GM18858 (cell line): ENCODE measurements around the gene NHSL1.

ENCODE experiments used
- ATAC-seq: cut with Tn5 transposase; IDR thresholded peaks from one replicate; pipeline ENCODE4 v1.9.1; 2021; ENCODE audit not compliant: unreplicated experiment

Gene NHSL1

DNA sequence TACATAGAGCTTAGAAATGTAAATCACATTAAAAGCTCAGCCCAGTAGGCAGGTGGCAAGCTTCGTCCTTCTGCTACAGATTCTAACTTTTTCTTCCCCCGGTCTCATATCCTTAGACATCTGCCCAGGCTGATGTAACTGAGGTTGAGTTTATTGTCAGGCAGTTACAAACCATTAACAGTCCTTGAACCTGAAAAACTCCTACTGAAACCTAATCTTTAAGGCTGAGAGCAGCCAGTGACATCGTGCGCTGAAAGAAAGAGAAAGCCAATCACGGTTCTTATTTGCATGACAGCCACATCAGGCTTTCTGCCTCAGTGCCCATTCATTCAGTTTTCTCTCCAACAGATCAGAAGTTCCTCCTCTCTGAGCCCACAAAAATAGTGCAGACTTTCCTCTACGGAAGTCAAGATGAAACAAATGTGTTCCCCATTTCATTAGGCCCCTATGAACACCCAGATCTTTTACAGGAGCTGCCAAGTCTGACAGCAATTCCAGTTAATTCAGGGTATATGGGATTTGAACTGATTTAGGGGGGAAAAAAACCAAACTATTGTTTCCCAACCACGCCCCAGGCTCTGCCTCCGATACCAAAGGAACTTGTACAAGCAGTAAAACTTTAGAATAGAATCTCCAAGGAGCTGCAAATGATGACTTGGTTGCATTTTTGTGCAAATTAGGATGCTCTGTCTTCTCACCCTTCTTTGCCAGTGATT is at the start of gene NHSL1:
NHSL1 (minus strand) TSS at position 192 of the 716 bp plus-strand sequence. CDS start 204 bp downstream, outside the sequence.
- ATAC-seq, result peak; percentile 98

- no peak for ATAC-seq
Observed at GRCh38 chr6:138546733-138547185, 47.5 kb upstream of the NHSL1 start.

DNA sequence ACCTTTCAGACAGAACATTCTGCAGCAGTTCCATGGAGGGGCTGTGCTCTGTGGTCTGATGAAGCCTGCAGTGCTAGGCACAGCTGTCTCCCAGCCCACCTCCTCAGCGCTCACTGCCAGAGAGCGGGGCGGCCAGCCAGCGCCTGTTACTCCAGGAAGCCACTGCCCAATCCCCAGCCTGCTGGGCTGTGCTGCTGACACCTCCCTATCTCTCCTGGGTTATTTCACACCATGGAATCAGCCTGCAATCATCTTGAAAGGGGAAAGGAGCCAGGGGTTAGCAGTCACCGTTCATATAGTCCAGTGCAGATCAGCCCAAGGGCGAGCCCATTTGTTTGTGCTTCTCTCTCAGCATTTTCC is 46.3 kb upstream of the NHSL1 start:
- ATAC-seq, result no peak

GRCh38 chr6:138544501-138544900 is 45.2 kb upstream of the NHSL1 start:
- ATAC-seq, result no peak

DNA sequence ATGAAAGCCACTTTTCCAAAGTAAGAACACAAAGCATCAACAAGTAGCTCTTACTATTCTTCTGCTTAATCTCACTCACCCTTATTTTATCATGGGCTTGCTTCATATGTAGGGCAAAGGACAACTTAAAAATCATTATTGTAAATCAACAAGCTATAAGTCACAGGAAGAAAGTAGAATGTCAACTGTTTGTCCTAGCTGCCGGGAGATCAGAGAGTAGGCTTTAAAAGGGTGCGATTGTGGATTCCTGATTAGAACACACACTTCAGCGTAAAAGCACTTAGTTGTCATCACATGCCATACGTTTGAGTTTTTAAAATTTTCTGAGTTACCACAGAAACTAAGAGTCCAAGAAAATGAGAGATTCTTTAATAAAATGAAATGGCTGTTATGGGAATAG is 44.4 kb upstream of the NHSL1 start:
- ATAC-seq, result no peak

DNA sequence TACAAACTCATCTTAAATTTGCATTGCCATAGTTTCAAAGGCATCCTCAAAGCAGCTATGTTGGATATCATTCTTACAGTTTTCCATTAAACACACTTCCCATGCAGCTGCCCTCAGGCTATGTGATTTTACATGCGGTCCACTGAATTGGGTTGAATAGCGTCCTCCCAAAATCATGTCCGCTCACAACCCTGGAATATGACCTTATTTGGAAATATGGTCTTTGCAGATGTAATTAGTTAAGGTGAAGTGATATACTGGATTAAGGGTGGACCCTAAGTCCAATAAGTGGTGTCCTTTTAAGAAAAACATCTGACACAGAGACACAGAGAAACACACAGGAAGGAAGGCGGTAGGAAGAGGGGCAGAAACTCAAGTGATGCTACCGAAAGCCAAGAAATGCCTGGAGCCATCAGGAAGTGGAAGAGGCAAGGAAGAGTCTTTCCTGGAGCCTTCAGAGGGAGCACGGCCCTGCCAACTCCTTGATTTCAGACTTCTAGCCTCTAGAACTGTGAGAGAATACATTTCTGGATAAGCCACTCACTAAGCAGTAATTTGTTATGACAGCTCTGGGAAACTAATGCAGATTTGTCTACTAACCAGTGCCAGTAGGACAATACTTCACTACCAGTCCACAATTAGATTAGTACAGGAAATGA is 42.7 kb upstream of the NHSL1 start:
- ATAC-seq, result no peak

GRCh38 chr6:138540468-138540867 is 41.2 kb upstream of the NHSL1 start:
- no peak for ATAC-seq

GRCh38 chr6:138539876-138540275 is 40.6 kb upstream of the NHSL1 start:
- ATAC-seq, result no peak

- ATAC-seq, result no peak
Observed at GRCh38 chr6:138538390-138539031, 39.2 kb upstream of the NHSL1 start.

GRCh38 chr6:138537106-138537505 is 37.8 kb upstream of the NHSL1 start:
- ATAC-seq, result no peak

- ATAC-seq, result no peak
Observed at GRCh38 chr6:138535728-138536455, 36.6 kb upstream of the NHSL1 start.

DNA sequence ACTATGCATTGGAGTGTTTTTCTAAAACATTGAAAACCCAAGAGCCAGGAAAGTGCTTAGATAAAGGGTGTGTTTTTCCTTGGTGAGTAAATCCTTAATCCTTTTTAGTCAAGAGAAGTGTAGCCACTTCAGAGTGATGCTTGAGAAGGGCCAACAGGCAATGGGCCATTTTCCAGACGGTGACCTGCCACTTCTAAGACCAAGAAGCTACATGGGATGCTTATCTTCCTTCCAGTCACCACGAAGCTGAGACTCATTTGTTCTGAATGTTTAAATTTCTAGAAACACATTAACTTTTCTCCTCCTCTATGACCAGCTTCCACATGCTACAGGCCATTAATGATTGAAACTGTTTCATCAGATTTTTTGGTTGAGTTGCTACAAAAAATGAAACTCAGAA is 34.4 kb upstream of the NHSL1 start:
- ATAC-seq, result no peak

DNA sequence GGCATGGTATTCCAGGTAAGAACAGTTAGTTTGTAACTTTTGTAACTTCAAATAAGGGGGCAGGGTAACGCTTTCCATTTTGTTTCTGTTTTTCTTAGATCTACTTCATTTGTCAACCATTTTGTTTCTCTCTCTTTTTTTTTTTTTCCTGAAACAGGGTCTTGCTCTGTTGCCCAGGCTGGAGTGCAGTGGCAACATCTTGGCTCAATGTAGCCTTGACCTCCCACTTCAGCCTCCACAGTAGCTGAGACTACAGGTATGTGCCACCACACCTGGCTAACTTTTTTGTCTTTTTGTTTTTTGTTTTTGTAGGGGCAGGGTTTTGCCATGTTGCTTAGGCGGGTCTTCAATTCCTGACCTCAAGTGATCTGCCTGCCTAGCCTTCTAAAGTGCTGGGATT is 32.1 kb upstream of the NHSL1 start:
- no peak for ATAC-seq

- ATAC-seq, result no peak
Observed at GRCh38 chr6:138529478-138529877, 30.2 kb upstream of the NHSL1 start.

DNA sequence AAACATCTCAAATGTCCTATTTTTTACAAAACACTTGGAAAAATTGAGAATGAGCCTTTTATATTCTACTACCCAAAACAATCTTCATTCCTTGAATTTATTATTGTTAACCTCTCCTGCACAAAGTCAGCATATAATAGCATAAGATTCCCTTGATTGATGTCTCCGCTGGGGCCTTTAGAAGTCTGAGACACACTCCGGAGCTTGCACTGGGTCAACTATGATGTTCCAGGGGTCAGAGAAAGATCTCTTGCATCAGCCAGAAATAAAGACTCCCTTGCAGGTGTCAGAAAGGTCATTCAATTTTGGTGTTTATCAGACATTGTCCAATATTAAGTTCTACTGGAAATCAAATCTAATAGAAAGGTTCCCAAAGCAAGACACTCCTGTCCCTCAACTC is 29.7 kb upstream of the NHSL1 start:
- ATAC-seq, result no peak

GRCh38 chr6:138528137-138528536 is 28.8 kb upstream of the NHSL1 start:
- no peak for ATAC-seq

DNA sequence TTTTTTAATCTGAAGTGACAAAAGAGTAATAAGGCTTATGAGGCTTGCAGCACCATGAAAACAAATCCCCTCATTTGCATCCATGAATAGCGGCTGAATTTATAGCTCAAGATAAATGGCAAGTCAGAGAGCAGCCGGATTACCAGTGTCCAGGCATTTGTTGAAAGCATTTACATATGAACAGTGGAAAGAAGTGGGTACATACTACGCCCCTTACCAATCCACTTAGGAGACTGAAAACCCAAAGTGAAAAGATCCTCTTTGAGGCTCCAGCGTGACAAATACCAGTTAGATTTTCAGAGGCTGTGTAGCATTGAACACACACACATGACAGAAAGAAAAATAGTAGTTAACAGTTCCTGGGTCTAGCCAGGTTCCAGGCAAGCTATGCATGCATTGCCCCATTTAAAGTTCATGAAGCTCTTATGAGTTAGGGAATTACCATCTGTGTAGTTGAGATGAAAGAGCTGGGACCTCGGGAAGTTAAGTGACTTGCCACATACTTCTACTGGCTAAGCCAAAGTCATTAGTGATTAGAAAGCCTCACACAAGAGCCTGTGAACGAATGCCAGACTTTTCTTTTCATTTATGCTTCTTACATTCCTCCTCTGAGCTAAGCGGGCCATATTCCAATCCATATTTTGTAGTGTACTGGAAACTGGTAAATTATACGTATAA is 28.3 kb upstream of the NHSL1 start:
- no peak for ATAC-seq

DNA sequence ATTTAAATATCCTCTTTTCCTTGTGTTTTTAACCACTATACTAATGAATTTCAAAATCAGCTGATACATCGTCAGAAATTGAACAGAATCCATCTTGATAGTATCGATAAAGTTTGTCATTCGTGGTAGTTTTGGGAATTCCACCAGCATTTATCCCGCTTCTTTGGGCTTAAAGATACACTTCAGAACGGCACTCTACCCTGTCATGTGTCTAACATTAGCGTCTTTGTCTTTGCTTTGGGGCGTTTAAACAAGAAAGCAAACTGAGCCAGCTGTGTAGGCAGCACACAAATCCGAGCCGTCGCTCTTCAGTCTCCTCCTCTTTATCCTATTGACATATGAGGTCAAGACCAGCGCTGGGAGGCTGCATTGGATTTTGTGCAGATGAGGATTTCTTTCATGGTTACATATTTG is 27.5 kb upstream of the NHSL1 start:
- no peak for ATAC-seq

DNA sequence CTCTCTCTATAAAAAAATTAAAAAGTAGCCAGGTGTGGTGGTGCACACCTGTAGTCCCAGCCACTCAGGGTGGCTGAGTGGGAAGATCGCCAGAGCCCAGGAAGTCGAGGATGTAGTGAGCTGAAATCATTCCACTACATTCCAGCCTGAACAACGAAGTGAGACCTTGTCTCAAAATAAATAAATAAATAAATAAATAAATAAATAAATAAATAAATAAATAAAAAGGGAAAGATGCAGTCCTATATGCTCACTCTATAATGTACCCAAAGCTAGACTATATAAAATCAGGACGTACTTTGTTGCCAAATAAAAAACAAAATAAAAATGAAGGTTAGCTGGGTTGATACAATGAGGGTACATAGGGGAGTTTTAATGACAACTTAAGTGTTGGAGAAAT is 26.1 kb upstream of the NHSL1 start:
- ATAC-seq, result no peak

GRCh38 chr6:138524526-138524925 is 25.2 kb upstream of the NHSL1 start:
- ATAC-seq, result no peak
